HepG2 (cell line): ENCODE measurements around the gene DDX19B. TPM values are rescaled to one million over a fixed set of nuclear protein-coding genes. Genes with fewer than 3 reads are reported as not detected.

Source experiments
- AHR ChIP-seq: IDR thresholded peaks from 2 replicates; pipeline ENCODE4 v1.6.1; 2018; ENCODE audit warnings: missing genetic modification reagents, missing compliant biosample characterization
- DNMT1 ChIP-seq: sonication (generic); formaldehyde crosslinking; IDR thresholded peaks from 2 replicates; pipeline ENCODE4 v1.5.1; 2020; ENCODE audit warnings: mild to moderate bottlenecking, missing genetic modification reagents
- DRAP1 ChIP-seq: IDR thresholded peaks from 2 replicates; pipeline ENCODE4 v1.6.1; 2016; ENCODE audit warnings: missing genetic modification reagents, missing compliant biosample characterization
- JDP2 ChIP-seq: sonication (generic); formaldehyde crosslinking; IDR thresholded peaks from 2 replicates; pipeline ENCODE4 v1.8.1; 2022; ENCODE audit warnings: missing genetic modification reagents, borderline replicate concordance
- JUND ChIP-seq: sonication (generic); formaldehyde crosslinking; IDR thresholded peaks from 2 replicates; pipeline ENCODE4 v1.8.0; 2022; ENCODE audit warnings: mild to moderate bottlenecking, missing genetic modification reagents
- KLF9 ChIP-seq: IDR thresholded peaks from 2 replicates; pipeline ENCODE4 v1.6.1; 2016; ENCODE audit warnings: low read depth
- LCORL ChIP-seq, 2 experiments: fragments of 450-650 bp in 1 of 2; sonication (generic) in 1 of 2; formaldehyde crosslinking in 1 of 2; IDR thresholded peaks; 2 replicates each; pipeline versions ENCODE4 v1.5.0 to v1.6.1; 2017 to 2020; ENCODE audit warnings: antibody characterized with exemption in 1 of 2, missing genetic modification reagents in 1 of 2
- MTF2 ChIP-seq: sonication (generic); formaldehyde crosslinking; IDR thresholded peaks from 2 replicates; pipeline ENCODE4 v1.5.0; 2020; ENCODE audit warnings: missing genetic modification reagents, borderline replicate concordance
- NFATC3 ChIP-seq: sonication (generic); formaldehyde crosslinking; IDR thresholded peaks from 2 replicates; pipeline ENCODE4 v1.5.1; 2020; ENCODE audit warnings: mild to moderate bottlenecking, missing genetic modification reagents
- PCBP1 ChIP-seq: fragments of 200-400 bp; formaldehyde crosslinking; IDR thresholded peaks from 2 replicates; pipeline ENCODE4 v1.6.1; 2017; ENCODE audit warnings: mild to moderate bottlenecking, low read depth, low read length, borderline replicate concordance
- PLRG1 ChIP-seq: fragments of 450-650 bp; conservative IDR thresholded peaks from 2 replicates; pipeline ENCODE4 v1.6.1; 2016
- RNF2 ChIP-seq: fragments of 450-650 bp; conservative IDR thresholded peaks from 2 replicates; pipeline ENCODE4 v1.6.1; 2016; ENCODE audit warnings: low read depth
- SETDB1 ChIP-seq: sonication (generic); formaldehyde crosslinking; IDR thresholded peaks from 2 replicates; pipeline ENCODE4 v1.5.1; 2020; ENCODE audit warnings: missing genetic modification reagents, mild to moderate bottlenecking, borderline replicate concordance
- TEAD3 ChIP-seq: optimal IDR thresholded peaks from 2 replicates; pipeline ENCODE3; 2016; ENCODE audit warnings: borderline replicate concordance
- UBTF ChIP-seq: sonication (generic); formaldehyde crosslinking; IDR thresholded peaks from 2 replicates; pipeline ENCODE4 v1.4.0; 2020; ENCODE audit warnings: mild to moderate bottlenecking, missing genetic modification reagents
- ZBTB7B ChIP-seq: sonication (generic); formaldehyde crosslinking; IDR thresholded peaks from 2 replicates; pipeline ENCODE4 v1.4.0; 2020; ENCODE audit warnings: missing genetic modification reagents
- ZFYVE20 ChIP-seq: sonication (generic); formaldehyde crosslinking; IDR thresholded peaks from 2 replicates; pipeline ENCODE4 v1.8.0; 2023; ENCODE audit warnings: low read depth, mild to moderate bottlenecking, moderate library complexity, missing genetic modification reagents, borderline replicate concordance
- ZNF101 ChIP-seq: sonication (generic); formaldehyde crosslinking; IDR thresholded peaks from 2 replicates; pipeline ENCODE4 v1.4.0; 2020; ENCODE audit warnings: mild to moderate bottlenecking, low read depth, missing genetic modification reagents, borderline replicate concordance
- ZNF12 ChIP-seq: sonication (generic); formaldehyde crosslinking; IDR thresholded peaks from 2 replicates; pipeline ENCODE4 v1.5.0; 2020; ENCODE audit warnings: missing genetic modification reagents
- ZNF503 ChIP-seq: sonication (generic); formaldehyde crosslinking; IDR thresholded peaks from 2 replicates; pipeline ENCODE4 v1.4.0; 2020; ENCODE audit warnings: missing genetic modification reagents
- ZNF598 ChIP-seq: sonication (generic); formaldehyde crosslinking; IDR thresholded peaks from 2 replicates; pipeline ENCODE4 v1.5.1; 2020; ENCODE audit warnings: mild to moderate bottlenecking, missing genetic modification reagents, borderline replicate concordance
- ZNF674 ChIP-seq: sonication (generic); formaldehyde crosslinking; IDR thresholded peaks from 2 replicates; pipeline ENCODE4 v1.5.0; 2020; ENCODE audit warnings: low read depth, mild to moderate bottlenecking, missing genetic modification reagents
- polyA plus RNA-seq, 8 experiments: library from polyadenylated mRNA; depleted of rRNA in 3 of 8; stranded (reverse) in 7 of 8; unstranded in 1 of 8; fragments of >200 nt; fragmentation: Illumina TruSeq in 4 of 8; extraction: Trizol in 4 of 8; gene quantifications; 2 replicates each; pipeline versions ENCODE4 v1.2.1 to v1.2.3, GENCODE V29; 2011 to 2016; ENCODE audit warnings: low read depth in 4 of 8, missing spikeins in 1 of 8, mixed read lengths in 1 of 8; ENCODE audit not compliant: insufficient read depth in 1 of 8
- total RNA-seq, 5 experiments: library from RNA; depleted of rRNA; stranded (reverse); fragments of >200 nt; fragmentation: Illumina TruSeq; extraction: Trizol; gene quantifications; 2 replicates each; pipeline ENCODE4 v1.2.3, GENCODE V29; 2016; ENCODE audit warnings: low read depth in 1 of 5

The DDX19B gene
- total and polyA plus RNA-seq, 2 of the 13 experiments (the other 11 are each of a cell fraction or from before 2014, with no cell fraction given): 36.2 to 40.0 TPM

GRCh38 chr16:70298988-70299938 is at the start of gene DDX19B (continued):
- peak; percentile 90 for TF ChIP-seq UBTF (CRISPR knock-in tag)
- peak; percentile 91; the same call in 1 of the 2 replicates for TF ChIP-seq DNMT1 (CRISPR knock-in tag)
- TF ChIP-seq ZNF503: no peak; the same call in 1 of the 2 replicates
- TF ChIP-seq NFATC3 (CRISPR knock-in tag): no peak
- TF ChIP-seq ZNF598 (CRISPR knock-in tag): peak; percentile 72; the same call in 1 of the 2 replicates
- TF ChIP-seq JUND (CRISPR knock-in tag): 0 out of 2 replicates have a peak, but pooled peaks have one; percentile 30
- no peak for TF ChIP-seq SETDB1 (CRISPR knock-in tag)
- TF ChIP-seq ZFYVE20 (CRISPR knock-in tag): peak; percentile 93; the same call in 1 of the 2 replicates
- TF ChIP-seq AHR (CRISPR knock-in tag): peak; percentile 95; the same call in 1 of the 2 replicates
- TF ChIP-seq PCBP1: peak; percentile 80; the same call in 1 of the 2 replicates
- no peak; the same call in 1 of the 2 replicates for TF ChIP-seq JDP2
- TF ChIP-seq MTF2: peak; percentile 99
- peak; percentile 96; the same call in 1 of the 2 replicates for TF ChIP-seq ZNF674 (CRISPR knock-in tag)
- no peak; the same call in 1 of the 2 replicates for TF ChIP-seq ZNF12 (CRISPR knock-in tag)
- TF ChIP-seq TEAD3: peak; percentile 61
- peak; percentile 86; the same call in 1 of the 2 replicates for TF ChIP-seq RNF2
- TF ChIP-seq DRAP1 (CRISPR knock-in tag): peak; percentile 15; the same call in 1 of the 2 replicates
- no peak for TF ChIP-seq LCORL (IDR thresholded peaks at IDR 0.05)
- peak; percentile 96 for TF ChIP-seq LCORL (CRISPR knock-in tag; IDR thresholded peaks at IDR 0.05)
- TF ChIP-seq ZBTB7B: peak; percentile 41; the same call in 1 of the 2 replicates
- no peak for TF ChIP-seq ZNF101 (CRISPR knock-in tag)
- TF ChIP-seq KLF9: peak; percentile 47; the same call in 1 of the 2 replicates
- TF ChIP-seq PLRG1: no peak
